A673 (cell line): Measurements from ENCODE around the gene SYTL3. TPM values are rescaled to one million over a fixed set of nuclear protein-coding genes. Genes with fewer than 3 reads are reported as not detected.
A peak's percentile ranks its signal among the peaks of the same experiment; 100 is the strongest.

Source experiments
- BruUV-seq: library from RNA; stranded (reverse); fragments of 400-500 nt; replicated peaks from 2 replicates; lab custom pipeline; 2021; lab: Mats Ljungman, UMichigan
- CTCF ChIA-PET: fragments of 300-600 bp; sonication (Branson Sonifier 250); formaldehyde crosslinking; loops from one replicate; lab custom pipeline; 2022; ENCODE audit warnings: antibody characterized with exemption; lab: Charles Lee
- POLR2A ChIA-PET: fragments of 300-600 bp; sonication (Branson Sonifier 250); formaldehyde crosslinking; loops from one replicate; lab custom pipeline; 2022; ENCODE audit warnings: antibody characterized with exemption; ENCODE audit not compliant: low non-redundant PET; lab: Charles Lee
- DNase-seq: peaks from one replicate; pipeline ENCODE4 v3.0.0-alpha.2; 2015; ENCODE audit warnings: low spot score
- H3K27ac ChIP-seq: fragments of 200-600 bp; sonication (generic); 2 replicates; pipeline ENCODE4 v1.5.1; 2016; ENCODE audit warnings: mixed run types, low read depth, mild to moderate bottlenecking, mixed read lengths, antibody characterized with exemption, low read length; ENCODE audit not compliant: poor library complexity, severe bottlenecking
- H3K27me3 ChIP-seq: fragments of 200-600 bp; sonication (generic); replicated peaks from 2 replicates; pipeline ENCODE4 v1.6.1; 2017; ENCODE audit warnings: mixed run types, low read depth, mild to moderate bottlenecking, mixed read lengths, antibody characterized with exemption, low read length; ENCODE audit not compliant: insufficient read depth, poor library complexity
- H3K36me3 ChIP-seq: fragments of 200-600 bp; sonication (generic); 2 replicates; pipeline ENCODE4 v1.6.1; 2016; ENCODE audit warnings: mixed run types, mild to moderate bottlenecking, mixed read lengths, antibody characterized with exemption, low read length; ENCODE audit not compliant: insufficient read depth, poor library complexity, severe bottlenecking
- H3K4me1 ChIP-seq: fragments of 200-600 bp; sonication (generic); 2 replicates; pipeline ENCODE4 v1.6.1; 2017; ENCODE audit warnings: mixed run types, mild to moderate bottlenecking, mixed read lengths, antibody characterized with exemption, low read length; ENCODE audit not compliant: insufficient read depth, poor library complexity, severe bottlenecking
- H3K4me3 ChIP-seq: fragments of 200-600 bp; sonication (generic); 2 replicates; pipeline ENCODE4 v1.5.1; 2016; ENCODE audit warnings: low read depth, mixed run types, mild to moderate bottlenecking, mixed read lengths, low read length; ENCODE audit not compliant: poor library complexity, severe bottlenecking
- H3K9me3 ChIP-seq: fragments of 200-600 bp; sonication (generic); 2 replicates; pipeline ENCODE4 v1.6.1; 2016; ENCODE audit warnings: mixed run types, low read depth, mild to moderate bottlenecking, mixed read lengths, antibody characterized with exemption, low read length; ENCODE audit not compliant: poor library complexity, severe bottlenecking
- CTCF ChIP-seq: fragments of 300-800, 200-600 bp; sonication (generic); conservative IDR thresholded peaks from 2 replicates; pipeline ENCODE4 v1.5.1; 2017; ENCODE audit warnings: low read depth, mild to moderate bottlenecking, antibody characterized with exemption, low read length, moderate library complexity, mixed read lengths
- EZH2 ChIP-seq: fragments of 200-600 bp; sonication (generic); IDR thresholded peaks from 2 replicates; pipeline ENCODE4 v1.6.1; 2017; ENCODE audit warnings: borderline replicate concordance, low read depth, mild to moderate bottlenecking, mixed read lengths, antibody characterized with exemption, low read length; ENCODE audit not compliant: poor library complexity, severe bottlenecking
- intact Hi-C: fragments of 100-400 bp; cut with micrococcal nuclease; formaldehyde crosslinking; loops from one replicate; pipeline ENCODE4 v1.10.0; 2022; ENCODE audit not compliant: unreplicated experiment
- total RNA-seq: library from RNA; stranded (reverse); gene quantifications from 2 replicates; pipeline ENCODE4 v1.2.3, GENCODE V29; 2021

SYTL3 gene
- total RNA-seq, 1 experiment from 2014 or later = 0.82 TPM

- no peak for TF ChIP-seq EZH2
- ChIA-PET CTCF (no interaction called here), POLR2A (interaction anchor here (0.5 kb wide), 1 partner anchor 57 kb away, joined by 7 read pairs; no protein-coding TSS in a partner anchor)
- Histone ChIP-seq H3K9me3 (no peaks in the 10 kb centered on the region), H3K36me3 (peaks cover 16% of the 10 kb centered on the region), H3K27me3 (no peaks in the 10 kb centered on the region), H3K4me1 (peaks cover 19% of the 10 kb centered on the region), H3K27ac (no peak overlapping the region), H3K4me3 (no peak overlapping the region)
- DNase-seq = no peak
- intact Hi-C loops = no loop called here
- BruUV-seq = TSS peak; percentile 4
Observed at GRCh38 chr6:158636778-158637177, 13.1 kb upstream of the SYTL3 start.

- CTCF ChIA-PET = no interaction called here
- H3K36me3 ChIP-seq = peaks cover 8% of the 10 kb centered on the region
- peaks cover 30% of the 10 kb centered on the region for H3K4me1 ChIP-seq
- no peak for DNase-seq
- no TSS peak for BruUV-seq
- no peak overlapping the region for H3K4me3 ChIP-seq
- TF ChIP-seq CTCF = no peak
- no peak for TF ChIP-seq EZH2
- intact Hi-C loops = no loop called here
- no peaks in the 10 kb centered on the region for H3K9me3 ChIP-seq
- no peaks in the 10 kb centered on the region for H3K27me3 ChIP-seq
- no peak overlapping the region for H3K27ac ChIP-seq
- POLR2A ChIA-PET = no interaction called here
Observed at GRCh38 chr6:158638324-158638854, 11.5 kb upstream of the SYTL3 start.

- Histone ChIP-seq H3K9me3 (no peaks in the 10 kb centered on the region), H3K4me1 (peaks cover 31% of the 10 kb centered on the region), H3K27me3 (no peaks in the 10 kb centered on the region), H3K4me3 (no peak overlapping the region), H3K36me3 (peaks cover 4% of the 10 kb centered on the region), H3K27ac (no peak overlapping the region)
- ChIA-PET CTCF (no interaction called here), POLR2A (no interaction called here)
- DNase-seq = no peak
- TF ChIP-seq CTCF (no peak), EZH2 (no peak)
- BruUV-seq = no TSS peak
- intact Hi-C loops = no loop called here
Observed at GRCh38 chr6:158639056-158639455, 10.8 kb upstream of the SYTL3 start.

- Histone ChIP-seq H3K4me1 (peaks cover 17% of the 10 kb centered on the region), H3K4me3 (no peak overlapping the region), H3K36me3 (peaks cover 4% of the 10 kb centered on the region), H3K9me3 (no peaks in the 10 kb centered on the region), H3K27me3 (no peaks in the 10 kb centered on the region), H3K27ac (no peak overlapping the region)
- no peak for TF ChIP-seq CTCF
- no peak for TF ChIP-seq EZH2
- no peak for DNase-seq
- ChIA-PET POLR2A (no interaction called here), CTCF (no interaction called here)
- intact Hi-C loops = no loop called here
- no TSS peak for BruUV-seq
Observed at GRCh38 chr6:158640519-158640918, 9.3 kb upstream of the SYTL3 start.
